Endothelial cell of umbilical vein (primary cell): Measurements from ENCODE around the gene RASSF5.

Experiments
- JUN ChIP-seq: IDR thresholded peaks from 2 replicates; pipeline ENCODE4 v1.6.1; 2011; ENCODE audit warnings: borderline replicate concordance, low read depth; ENCODE audit not compliant: insufficient read length, insufficient read depth
- POLR2AphosphoS5 ChIP-seq: IDR thresholded peaks from 2 replicates; pipeline ENCODE4 v1.6.1; 2012; ENCODE audit warnings: low read depth, mild to moderate bottlenecking, control low read depth, low read length, moderate library complexity; ENCODE audit not compliant: insufficient read depth
- TF ChIP-seq, protein P1 (sequence below), 2 donors: IDR thresholded peaks; 1 replicate in 1 of 2; 2 replicates in 1 of 2; pipeline ENCODE4 v1.5.1; 2011; ENCODE audit warnings: low read length in 2 of 2, mild to moderate bottlenecking in 2 of 2, moderate library complexity in 2 of 2, control low read depth in 1 of 2, inconsistent platforms in 1 of 2, low read depth in 1 of 2; ENCODE audit not compliant: insufficient read depth in 1 of 2; ENCODE audit errors: extremely low read depth in 1 of 2

GRCh38 chr1:206470692-206471414, 36.5 kb upstream of the RASSF5 start:
- TF ChIP-seq, protein P1, sequence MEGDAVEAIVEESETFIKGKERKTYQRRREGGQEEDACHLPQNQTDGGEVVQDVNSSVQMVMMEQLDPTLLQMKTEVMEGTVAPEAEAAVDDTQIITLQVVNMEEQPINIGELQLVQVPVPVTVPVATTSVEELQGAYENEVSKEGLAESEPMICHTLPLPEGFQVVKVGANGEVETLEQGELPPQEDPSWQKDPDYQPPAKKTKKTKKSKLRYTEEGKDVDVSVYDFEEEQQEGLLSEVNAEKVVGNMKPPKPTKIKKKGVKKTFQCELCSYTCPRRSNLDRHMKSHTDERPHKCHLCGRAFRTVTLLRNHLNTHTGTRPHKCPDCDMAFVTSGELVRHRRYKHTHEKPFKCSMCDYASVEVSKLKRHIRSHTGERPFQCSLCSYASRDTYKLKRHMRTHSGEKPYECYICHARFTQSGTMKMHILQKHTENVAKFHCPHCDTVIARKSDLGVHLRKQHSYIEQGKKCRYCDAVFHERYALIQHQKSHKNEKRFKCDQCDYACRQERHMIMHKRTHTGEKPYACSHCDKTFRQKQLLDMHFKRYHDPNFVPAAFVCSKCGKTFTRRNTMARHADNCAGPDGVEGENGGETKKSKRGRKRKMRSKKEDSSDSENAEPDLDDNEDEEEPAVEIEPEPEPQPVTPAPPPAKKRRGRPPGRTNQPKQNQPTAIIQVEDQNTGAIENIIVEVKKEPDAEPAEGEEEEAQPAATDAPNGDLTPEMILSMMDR (IDR thresholded peaks at IDR 0.05; ENCODE audit: extremely low read depth in 1 of 2, insufficient read depth in 1 of 2, low read depth in 1 of 2, low read length in 2 of 2) = no peak
- no peak for TF ChIP-seq JUN
- peak; percentile 70 for TF ChIP-seq POLR2AphosphoS5
